SKM-1 (cell line): ENCODE measurements around the gene SEPSECS.

Experiments
- DNase-seq: peaks from one replicate; lab custom pipeline; 2025; ENCODE audit not compliant: unreplicated experiment; lab: John Stamatoyannopoulos, UW

Gene SEPSECS

DNA sequence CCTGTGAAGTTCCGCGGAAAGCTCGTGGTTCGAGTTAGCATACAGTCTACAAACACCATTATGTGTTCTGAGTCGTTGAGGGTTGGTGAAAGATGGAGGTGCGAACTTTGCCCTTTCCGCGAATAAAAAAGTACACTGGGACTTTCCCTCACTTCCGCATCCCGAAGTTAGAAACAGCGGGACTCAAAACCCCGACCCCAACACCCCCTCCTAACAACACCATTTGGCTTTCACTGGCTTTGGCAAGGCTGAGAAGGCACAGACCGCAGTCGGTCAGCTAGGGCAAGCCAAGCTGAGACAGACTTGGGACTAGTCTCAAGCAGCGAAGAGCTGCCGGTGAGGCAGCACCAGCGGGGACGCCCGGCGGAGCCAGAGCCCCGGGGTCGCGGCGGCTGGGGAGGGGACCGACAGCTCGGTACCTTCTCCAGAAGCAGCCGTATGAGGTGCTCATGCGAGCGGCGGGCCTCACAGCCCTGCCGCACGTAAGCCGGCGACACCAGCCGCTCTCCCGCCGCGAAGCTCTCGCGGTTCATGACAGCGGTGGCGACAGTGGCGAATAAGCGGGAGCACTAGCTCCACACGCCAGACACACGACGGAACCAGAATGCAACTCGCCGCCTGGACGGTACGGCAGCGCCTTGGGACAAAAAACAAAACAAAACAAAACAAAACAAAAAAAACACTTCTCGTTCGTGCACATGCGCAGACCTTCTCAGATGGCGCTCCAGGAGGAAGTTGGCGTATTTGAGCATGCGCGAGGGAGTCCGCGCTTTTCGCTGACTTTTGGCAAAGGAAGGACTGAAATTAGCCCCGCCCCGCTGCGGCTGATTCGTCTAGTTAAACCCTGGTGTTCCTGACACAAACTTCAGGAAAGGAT is at the start of gene SEPSECS:
Gene SEPSECS, minus strand, starts transcription at position 613 of the 877 bp plus-strand sequence. Its CDS starts 80 bp downstream, at position 533.
- peak; percentile 95 for DNase-seq

DNA sequence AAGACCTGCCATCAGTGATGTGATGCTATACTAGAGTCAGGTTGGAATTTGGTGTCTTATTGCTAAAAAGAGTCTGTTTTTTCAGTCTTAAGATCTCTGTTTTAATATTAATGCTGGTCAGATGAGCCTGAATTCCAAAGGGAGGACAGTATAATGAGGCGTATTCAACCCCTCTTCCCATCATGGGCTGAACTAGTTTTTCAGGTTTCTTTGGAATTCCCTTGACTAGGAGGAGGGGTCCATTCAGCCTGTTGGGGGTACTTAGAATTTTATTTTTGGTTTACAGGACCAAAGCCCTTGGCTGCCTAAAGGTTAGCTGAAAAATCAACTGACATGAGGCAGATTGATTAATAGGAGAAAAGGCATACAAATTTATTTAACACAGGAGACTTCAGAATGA is 49.5 kb upstream of the SEPSECS start:
- DNase-seq, result no peak

DNA sequence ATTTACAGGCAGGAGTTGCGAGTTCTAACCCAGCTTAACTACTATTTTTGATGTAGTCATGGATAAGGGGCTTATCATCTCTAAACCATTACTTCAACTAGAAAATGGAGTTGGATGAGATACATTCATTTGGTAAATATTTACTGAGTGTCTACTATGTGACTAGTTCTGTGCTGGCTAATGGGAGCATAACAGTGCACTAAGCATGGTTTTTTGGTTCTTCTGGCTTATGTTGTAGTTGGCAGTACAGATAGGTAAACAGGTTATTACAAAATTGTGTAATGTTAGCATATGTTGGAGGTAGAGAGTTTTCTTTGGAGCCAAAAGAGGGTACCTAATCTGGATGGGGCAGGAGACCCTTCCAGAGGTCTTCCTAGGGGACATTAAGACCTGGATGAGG is 47.7 kb upstream of the SEPSECS start:
- no peak for DNase-seq

DNA sequence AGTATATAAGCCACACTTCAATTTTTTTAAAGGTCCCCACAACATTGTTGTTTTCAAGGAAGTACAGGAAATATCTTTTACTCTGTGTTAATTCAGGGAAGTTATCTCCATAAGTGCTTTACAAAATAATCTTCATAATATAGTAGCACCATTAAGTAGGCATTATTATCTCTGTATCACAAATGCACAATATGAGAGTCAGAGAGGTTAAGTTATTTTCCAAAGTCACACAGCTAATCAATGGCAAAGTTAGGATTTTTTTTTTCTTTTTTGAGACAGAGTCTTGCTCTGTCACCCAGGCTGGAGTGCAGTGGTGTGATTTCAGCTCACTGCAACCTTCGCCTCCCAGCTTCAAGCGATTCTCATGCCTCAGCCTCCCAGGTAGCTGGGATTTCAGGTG is 38.5 kb upstream of the SEPSECS start:
- no peak for DNase-seq

DNA sequence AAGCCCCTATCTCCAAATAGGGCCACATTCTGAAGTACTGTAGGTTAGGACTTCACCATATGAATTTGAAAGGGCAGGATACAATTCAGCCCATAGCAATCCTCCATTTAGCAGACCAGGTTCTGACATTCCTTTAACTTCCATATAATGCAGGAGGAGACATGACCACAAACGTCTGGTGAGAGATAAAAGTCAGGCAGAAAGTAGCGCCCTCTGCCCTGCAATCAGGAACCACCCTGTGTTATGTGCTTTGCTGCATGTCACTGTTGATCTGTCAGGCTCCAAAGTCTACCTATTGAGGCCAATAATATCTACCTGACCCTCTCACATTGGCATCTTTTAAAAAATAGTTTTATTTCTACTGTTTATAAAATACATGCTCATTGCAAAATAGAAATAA is 30.2 kb upstream of the SEPSECS start:
- DNase-seq, result no peak

DNA sequence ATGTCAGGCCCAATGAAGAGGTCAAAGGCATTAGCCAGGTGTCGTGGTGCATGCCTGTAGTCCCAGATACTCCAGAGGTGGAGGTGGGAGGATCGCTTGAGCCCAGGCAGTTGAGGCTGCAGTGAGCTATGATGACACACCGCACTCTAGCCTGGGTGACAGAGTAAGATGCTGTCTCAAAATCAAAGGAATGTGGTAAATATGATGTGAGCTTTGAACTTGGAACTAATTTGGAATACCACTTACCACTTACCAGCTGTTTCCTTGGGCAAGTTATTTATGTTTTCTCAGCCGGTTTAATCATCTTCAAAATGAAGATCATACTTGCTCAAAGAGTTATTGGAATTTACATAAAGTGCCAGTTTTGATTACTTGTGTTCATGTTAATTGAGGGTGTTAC is 23.8 kb upstream of the SEPSECS start:
- DNase-seq, result no peak

DNA sequence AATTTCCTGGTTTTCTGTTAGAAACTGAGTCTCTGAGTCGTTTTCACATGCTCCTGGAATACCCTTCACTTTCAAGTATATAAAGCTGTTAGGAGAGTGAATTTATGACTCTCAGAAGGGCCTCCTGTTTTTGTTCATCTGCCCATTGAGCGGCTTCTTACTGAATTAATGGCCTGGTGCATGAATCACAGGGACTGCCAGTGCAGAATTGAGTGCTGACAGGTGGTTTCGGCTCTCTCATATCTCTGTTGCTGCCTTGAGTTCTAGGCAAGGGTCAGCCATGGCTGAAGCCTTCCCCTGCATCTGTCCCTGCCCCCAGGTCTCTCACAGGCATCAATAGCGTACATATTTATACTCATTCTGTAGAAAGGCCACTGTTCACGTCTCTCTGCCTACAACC is 22.7 kb upstream of the SEPSECS start:
- DNase-seq, result no peak

DNA sequence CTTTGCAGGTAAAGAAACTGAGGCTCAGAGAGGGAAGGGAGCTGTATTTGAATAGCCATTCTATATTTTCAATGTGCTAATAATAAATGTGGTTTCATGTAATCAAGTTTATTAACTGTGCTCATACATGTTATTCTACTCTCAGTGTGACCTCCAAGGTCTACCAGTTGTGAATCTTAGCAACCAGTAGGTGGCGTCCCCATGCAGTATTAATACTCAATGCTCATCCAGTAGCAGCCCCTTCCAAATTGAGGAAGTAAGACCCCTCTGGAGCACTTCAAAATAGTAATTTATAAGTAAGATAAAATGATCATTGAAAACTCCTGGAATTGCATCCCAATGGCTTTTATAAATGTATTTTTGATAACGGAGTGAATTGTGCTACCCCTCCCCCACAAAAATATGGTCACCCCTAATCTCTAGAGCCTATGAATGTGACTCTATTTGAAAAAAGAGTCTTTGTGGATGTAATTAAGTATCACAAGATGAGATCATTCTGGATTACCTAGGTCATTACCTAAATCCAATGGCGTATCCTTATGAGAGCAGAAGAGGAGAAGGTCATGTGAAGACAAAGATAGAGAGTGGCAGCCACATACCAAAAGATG is 20.4 kb upstream of the SEPSECS start:
- peak; percentile 67 for DNase-seq

DNA sequence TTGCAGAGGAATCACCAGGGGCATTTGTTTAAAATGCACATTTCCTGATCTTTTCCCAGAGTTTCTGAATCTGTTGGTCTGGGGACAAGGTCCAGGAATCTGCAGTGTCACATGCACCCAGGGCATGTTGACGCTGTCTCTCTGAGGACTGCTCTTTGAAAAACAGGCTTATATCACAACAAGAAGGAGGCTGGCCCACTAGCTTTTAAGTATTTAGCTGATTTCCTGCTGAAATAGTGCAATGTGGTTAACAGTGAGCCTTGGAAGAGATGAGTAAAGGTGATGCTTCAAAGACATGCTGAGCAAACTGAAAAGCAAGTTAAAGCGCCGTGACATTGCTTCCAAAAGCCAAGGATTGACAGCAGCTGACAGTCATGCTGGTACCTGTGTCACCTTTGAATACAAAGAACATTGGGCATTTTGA is 18.6 kb upstream of the SEPSECS start:
- no peak for DNase-seq

DNA sequence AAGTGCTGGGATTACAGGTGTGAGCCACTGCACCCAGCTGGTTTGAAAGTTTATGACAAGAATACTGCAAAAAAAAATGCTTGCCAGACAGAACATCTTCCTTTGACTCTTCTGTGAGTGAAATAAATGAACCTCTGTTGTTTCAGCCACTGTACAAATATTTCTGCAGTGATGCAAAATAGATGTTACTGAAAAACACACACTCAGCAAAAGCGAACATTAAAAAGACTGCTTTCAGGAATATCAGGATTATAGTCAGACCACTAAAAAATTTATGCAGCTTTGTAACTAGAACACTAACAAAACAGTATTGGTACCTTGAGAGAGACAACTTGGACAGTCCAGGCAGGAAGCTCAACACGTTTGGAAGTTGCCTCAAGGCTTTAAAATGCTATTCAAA is 16.9 kb upstream of the SEPSECS start:
- no peak for DNase-seq

DNA sequence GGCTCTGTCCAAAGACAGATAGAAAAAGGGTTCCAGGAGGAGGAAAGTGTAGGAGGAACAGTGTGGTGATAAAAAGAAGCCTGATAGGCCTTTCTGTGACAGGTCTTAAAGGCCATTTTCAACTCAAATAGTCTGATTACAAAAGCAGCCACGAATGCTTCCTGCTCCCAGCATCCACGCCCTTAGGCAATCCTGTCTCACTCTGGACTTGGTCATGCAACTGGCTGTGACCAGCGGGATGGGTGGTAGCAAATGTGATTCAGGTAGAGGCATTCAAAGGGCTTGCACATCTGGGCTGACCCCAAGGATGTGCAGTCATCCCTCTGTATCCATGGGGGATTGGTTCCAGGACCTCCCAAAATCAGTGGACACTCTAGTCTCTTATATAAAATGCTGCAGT is 14.4 kb upstream of the SEPSECS start:
- DNase-seq, result no peak

DNA sequence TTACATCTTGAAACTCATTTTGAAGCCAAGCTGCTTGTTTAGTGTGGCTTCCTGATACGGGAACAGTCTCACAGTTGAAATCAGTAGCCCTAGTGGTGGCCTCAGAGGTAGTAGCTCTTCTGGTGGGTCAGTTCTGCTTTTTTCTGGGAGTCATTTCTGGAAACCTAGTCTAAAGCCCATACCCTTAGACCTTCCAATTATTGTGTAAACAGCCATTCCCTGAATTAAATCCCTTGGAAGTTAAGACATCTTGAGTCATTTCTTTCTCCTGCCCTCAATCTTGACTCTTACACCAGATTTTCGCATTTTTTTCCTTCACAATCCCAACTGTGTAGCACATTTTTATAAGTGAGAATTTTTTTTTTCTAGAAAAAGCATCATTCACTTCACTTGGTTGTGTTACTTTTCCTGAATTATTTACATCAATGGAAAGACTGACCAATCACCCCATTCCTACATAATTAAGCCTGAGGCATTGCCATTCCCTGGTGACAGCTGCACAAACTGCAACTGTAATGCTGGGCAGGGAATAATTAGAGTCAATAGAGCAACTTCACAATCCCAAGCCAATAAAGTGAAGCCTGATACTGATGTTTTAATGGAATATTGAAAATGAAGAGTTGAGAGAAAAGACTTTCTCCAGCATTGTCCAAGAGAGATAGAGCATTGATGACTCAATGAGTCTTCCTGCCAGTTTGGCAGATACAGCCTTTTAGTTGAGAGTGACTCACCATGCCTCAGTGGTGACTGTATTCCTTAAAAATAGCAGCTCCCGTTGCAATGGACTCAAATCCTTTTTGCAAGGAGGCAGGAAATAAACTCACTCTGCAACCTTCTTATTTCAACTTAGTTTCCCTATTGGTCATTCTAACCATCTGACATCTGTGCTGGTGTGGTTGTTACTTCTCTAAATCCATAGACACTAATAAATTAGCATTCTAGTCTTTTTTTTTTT is 13.0 kb upstream of the SEPSECS start:
- DNase-seq, result peak; percentile 44

DNA sequence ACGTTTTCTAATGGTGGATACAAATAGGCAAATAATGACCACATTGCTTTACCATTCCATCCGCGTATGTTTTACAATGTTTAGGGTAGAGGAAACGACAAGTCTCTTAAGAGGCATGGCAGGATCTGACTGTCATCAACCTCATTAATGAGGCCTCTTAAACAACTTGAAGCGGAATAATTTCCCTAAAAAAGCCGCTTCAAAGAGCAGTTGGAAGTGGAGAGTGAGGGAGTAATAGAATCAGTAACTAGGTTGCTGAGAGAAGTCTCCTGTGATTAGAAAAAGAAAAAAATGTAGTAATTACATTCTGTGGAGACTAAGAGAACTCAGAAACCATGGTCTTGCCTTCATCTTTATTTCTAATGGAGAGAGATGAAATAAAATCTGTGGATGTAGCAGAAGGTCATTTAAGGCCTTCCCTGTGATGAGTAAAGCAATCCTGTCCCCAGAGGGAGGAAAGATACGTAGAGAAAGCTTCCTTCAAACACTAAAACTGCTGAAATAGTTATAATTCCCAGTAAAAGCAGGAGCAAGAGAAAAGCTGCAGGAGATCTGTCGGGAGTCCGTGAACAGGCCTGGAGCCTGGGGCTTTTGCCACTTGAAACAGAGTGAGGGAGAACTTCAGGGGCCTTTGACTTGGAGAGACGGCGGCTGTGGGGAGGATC is 11.1 kb upstream of the SEPSECS start:
- DNase-seq, result no peak

DNA sequence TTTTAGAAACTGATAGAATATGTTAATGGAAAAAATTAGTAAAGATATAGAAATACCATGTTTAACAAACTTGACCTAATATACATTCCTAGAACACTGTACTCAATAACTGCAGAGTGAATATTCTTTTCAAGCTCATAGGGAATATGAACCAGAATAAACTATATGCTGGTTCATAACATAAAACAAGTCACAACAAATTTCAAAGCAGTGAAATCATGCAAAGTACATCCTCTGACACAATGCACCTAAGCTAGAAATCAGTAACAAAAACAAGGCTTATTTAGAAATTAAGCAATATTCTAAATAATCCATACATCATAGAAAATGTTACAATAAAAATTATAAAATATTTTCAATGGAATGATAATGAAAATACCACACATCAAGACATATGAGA is 9.2 kb upstream of the SEPSECS start:
- DNase-seq, result no peak

DNA sequence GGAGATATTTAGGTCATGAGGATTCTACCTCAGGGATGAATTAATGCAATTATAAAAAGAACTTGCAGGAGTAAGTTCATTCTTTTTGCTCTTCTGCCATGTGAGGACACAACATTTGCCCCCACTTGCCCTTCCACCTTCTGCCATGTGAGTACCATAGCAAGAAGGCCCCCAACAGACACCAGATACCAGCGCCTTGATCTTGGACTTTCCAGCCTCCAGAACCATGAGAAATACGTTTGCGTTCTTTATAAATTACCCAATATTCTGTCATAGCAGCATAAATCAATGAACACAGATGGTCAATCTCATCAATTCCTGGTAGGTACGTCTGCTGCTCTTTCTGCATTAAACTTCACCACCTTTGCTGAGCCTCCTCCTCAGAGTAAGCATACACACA is 5.7 kb upstream of the SEPSECS start:
- DNase-seq, result no peak

DNA sequence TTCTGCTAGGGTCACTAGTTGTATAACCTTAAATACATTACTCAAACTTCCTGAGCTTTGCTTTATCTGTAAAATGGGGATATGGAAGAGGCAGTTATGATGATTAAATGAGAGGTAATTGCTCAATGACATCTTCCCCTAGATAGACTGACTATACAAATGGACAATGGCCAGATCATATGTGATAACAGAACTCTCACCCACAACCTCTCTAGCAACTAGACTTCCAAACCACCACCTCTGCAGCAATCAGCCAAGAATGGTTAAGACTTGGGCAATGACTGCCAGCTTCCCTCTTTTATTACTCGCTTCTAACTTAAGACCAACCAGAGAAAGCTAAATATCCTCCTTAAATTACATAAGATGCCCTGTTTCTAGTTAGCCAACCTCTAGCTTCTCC is 2.9 kb upstream of the SEPSECS start:
- peak; percentile 90 for DNase-seq

DNA sequence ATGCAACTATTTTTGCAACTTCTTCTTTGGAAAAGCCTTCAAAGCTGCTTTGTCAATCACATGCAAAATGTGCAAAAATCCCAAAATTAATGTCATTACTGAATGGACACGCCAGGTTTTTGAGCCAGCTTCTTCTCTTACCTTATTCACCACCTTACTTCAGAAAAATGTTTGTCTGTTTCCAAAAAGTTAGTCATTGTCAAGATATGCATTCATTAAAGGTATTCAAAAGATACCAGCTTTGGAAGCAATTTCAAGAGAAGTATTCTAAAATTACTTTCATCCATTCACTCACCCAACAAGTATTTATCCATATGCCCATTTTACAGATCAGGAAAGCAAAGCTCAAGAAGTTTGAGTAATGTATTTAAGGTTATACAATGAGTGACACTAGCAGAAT is 2.3 kb upstream of the SEPSECS start:
- no peak for DNase-seq

DNA sequence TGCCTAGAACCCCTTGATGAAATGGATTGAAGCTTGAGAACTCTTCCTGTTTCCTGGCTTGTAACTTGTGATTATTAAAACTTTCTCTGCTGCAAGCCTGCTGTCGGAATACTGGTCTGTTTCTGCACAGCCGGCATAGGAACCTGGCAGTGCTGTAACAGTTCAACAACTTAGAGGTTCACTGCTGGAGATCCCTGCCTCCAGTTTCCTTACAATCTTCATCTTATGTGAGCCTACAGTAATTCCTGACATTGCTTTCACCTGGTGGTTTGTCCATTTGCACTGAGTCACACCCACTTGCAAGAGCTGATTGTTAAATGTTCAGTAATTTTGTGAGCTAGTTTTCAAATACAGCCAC is 1.3 kb upstream of the SEPSECS start:
- DNase-seq, result no peak

DNA sequence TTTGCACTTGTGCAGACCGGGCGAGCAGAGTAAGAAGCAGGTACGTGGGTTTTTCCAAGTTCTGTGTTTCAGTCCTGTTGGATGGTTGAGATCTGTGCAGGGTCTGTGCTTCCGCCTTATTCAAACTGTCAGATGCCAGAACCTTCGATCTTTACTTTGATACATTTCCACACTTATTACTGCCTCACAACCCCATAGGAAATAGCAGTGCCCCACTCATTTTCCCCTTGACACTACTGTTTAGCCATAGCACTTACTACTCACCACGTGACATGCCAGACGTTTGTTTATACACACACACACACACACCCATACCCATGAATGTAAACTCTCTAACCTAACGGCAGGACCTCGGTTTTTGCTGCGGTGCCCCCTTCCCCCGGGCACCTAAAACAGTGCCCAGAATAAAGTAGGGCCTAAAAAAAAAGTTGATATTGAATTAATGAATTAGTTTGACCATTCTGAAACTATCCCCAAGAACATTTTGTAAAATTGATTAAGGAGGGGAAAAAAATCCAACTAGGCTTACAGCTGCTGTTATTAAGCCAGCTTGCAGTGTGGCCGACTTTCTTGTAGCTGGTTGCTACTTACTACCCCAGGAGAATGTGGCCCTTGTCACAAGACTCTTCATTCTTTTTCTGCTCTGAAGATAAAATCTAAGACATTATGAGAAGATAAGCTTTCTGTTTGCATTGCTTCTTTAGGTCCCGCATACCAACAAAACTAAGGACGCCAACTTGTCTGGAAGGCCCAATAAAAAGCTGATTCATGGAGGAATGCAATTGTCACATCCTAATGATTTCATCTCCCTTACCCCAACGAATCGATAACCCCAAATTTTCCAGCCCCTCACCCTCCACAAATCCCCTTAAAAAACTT is 704 bp upstream of the SEPSECS start:
- peak; percentile 81 for DNase-seq

DNA sequence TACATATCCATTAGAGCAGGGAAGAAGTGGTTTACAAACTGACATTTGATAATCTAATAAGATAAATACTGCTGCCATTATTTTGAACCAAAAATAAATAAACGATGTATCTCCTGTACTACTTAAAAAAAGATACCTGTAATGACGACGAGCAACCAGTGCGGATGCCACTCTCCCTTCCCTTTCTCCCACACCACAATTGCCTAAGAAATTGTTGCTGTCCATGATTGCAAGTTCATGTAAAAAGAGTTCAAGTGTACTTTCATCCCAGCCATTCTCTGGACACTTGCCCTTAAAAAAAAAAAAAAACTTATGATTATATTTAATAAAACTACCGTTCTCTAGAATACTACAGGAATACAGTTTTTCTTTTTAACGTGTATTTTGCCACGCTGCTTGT is 1.4 kb downstream of the SEPSECS start:
- DNase-seq, result no peak
